Measurements from ENCODE around the gene PLP2.

- TF ChIP-seq, protein P1, sequence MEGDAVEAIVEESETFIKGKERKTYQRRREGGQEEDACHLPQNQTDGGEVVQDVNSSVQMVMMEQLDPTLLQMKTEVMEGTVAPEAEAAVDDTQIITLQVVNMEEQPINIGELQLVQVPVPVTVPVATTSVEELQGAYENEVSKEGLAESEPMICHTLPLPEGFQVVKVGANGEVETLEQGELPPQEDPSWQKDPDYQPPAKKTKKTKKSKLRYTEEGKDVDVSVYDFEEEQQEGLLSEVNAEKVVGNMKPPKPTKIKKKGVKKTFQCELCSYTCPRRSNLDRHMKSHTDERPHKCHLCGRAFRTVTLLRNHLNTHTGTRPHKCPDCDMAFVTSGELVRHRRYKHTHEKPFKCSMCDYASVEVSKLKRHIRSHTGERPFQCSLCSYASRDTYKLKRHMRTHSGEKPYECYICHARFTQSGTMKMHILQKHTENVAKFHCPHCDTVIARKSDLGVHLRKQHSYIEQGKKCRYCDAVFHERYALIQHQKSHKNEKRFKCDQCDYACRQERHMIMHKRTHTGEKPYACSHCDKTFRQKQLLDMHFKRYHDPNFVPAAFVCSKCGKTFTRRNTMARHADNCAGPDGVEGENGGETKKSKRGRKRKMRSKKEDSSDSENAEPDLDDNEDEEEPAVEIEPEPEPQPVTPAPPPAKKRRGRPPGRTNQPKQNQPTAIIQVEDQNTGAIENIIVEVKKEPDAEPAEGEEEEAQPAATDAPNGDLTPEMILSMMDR (IDR thresholded peaks at IDR 0.05; ENCODE audit: low read length), result no peak
- TF ChIP-seq EZH2phosphoT487 (IDR thresholded peaks at IDR 0.05; ENCODE audit: low read length) (no peak), EZH2 (optimal IDR thresholded peaks at IDR 0.05; ENCODE audit: low read depth, low read length) (no peak)
Measured at GRCh38 chrX:49171752-49172279, at the start of gene PLP2.
